A172 (cell line): ENCODE measurements around the gene BANF1. TPM values are rescaled to one million over a fixed set of nuclear protein-coding genes. Genes with fewer than 3 reads are reported as not detected.
"Not testable (repeated sequence)": the region's sequence is repeated elsewhere in the genome, so short reads cannot be mapped to it uniquely, and the experiment has no call there.

Source experiments
- DNase-seq: peaks from one replicate; pipeline ENCODE4 v3.0.0-alpha.2; 2015; ENCODE audit warnings: low spot score
- total RNA-seq: library from RNA; depleted of rRNA; stranded (reverse); fragments of >200 nt; shearing (Covaris generic); gene quantifications from 2 replicates; pipeline ENCODE4 v1.2.3, GENCODE V29; 2014

BANF1 gene
- total RNA-seq, 1 experiment from 2014 or later: 72.3 TPM

GRCh38 chr11:65978391-65979238 lies 23.7 kb upstream of the BANF1 start:
- DNase-seq: no peak

- DNase-seq: no peak
These were observed 23.0 kb upstream of the BANF1 start for GRCh38 chr11:65979261-65979759.

GRCh38 chr11:65981101-65981740 lies 21.1 kb upstream of the BANF1 start:
- no peak for DNase-seq

GRCh38 chr11:65981972-65982823 lies 20.1 kb upstream of the BANF1 start:
- no peak for DNase-seq

- no peak for DNase-seq
These were observed 19.3 kb upstream of the BANF1 start for GRCh38 chr11:65982824-65983588.

GRCh38 chr11:65983589-65983987 lies 18.7 kb upstream of the BANF1 start:
- no peak for DNase-seq

GRCh38 chr11:65987336-65987735 lies 15.0 kb upstream of the BANF1 start:
- no peak for DNase-seq

GRCh38 chr11:65988791-65989592 lies 13.3 kb upstream of the BANF1 start:
- peak; percentile 91 for DNase-seq

- no peak for DNase-seq
These were observed 10.2 kb upstream of the BANF1 start for GRCh38 chr11:65992056-65992455.

- no peak for DNase-seq
These were observed 5.0 kb upstream of the BANF1 start for GRCh38 chr11:65997286-65997685.

GRCh38 chr11:66002648-66003225 lies 434 bp downstream of the BANF1 start:
- no peak for DNase-seq

- DNase-seq: no peak
These were observed 988 bp downstream of the BANF1 start for GRCh38 chr11:66003291-66003690.

GRCh38 chr11:66004186-66004585 lies 1.9 kb downstream of the BANF1 start:
- no peak for DNase-seq

GRCh38 chr11:66006134-66006890 lies 4.0 kb downstream of the BANF1 start:
- DNase-seq: no peak

- no peak for DNase-seq
These were observed 4.5 kb downstream of the BANF1 start for GRCh38 chr11:66006891-66007176.

GRCh38 chr11:66007201-66007634 lies 4.9 kb downstream of the BANF1 start:
- DNase-seq: peak; percentile 39

- no peak for DNase-seq
These were observed 5.8 kb downstream of the BANF1 start for GRCh38 chr11:66008095-66008467.

GRCh38 chr11:66008468-66009101 lies 6.3 kb downstream of the BANF1 start:
- peak; percentile 83 for DNase-seq

GRCh38 chr11:66010036-66010435 lies 7.7 kb downstream of the BANF1 start:
- DNase-seq: not testable (repeated sequence)
